ENCODE results near the gene RAPGEF4. TPM values are rescaled to one million over a fixed set of nuclear protein-coding genes. Genes with fewer than 3 reads are reported as not detected.

Gene RAPGEF4
- total RNA-seq, 1 donor from 2014 or later, result 8.7 TPM

GRCh38 chr2:172947461-172948153 lies 212.0 kb downstream of the RAPGEF4 start:
- DNase-seq, result no peak
- peaks cover 7% of the 10 kb centered on the region for H3K4me1 Mint-ChIP-seq (ENCODE audit: low read depth, unreplicated experiment)
- no peak overlapping the region for H3K4me3 Mint-ChIP-seq (ENCODE audit: unreplicated experiment)
- H3K27me3 Mint-ChIP-seq (ENCODE audit: unreplicated experiment), result peaks cover 2% of the 10 kb centered on the region
- H3K9me3 Mint-ChIP-seq (ENCODE audit: unreplicated experiment), result no peaks in the 10 kb centered on the region
- no peaks in the 10 kb centered on the region for H3K36me3 Mint-ChIP-seq (ENCODE audit: unreplicated experiment)
- no peak for TF ChIP-seq CTCF (IDR thresholded peaks at IDR 0.05; ENCODE audit: partially characterized antibody, unreplicated experiment)
- H3K27ac Mint-ChIP-seq (ENCODE audit: unreplicated experiment), result no peak overlapping the region

- Mint-ChIP-seq H3K27me3 (ENCODE audit: unreplicated experiment) (peaks cover 2% of the 10 kb centered on the region), H3K9me3 (ENCODE audit: unreplicated experiment) (no peaks in the 10 kb centered on the region), H3K4me3 (ENCODE audit: unreplicated experiment) (no peak overlapping the region), H3K4me1 (ENCODE audit: low read depth, unreplicated experiment) (peaks cover 5% of the 10 kb centered on the region), H3K36me3 (ENCODE audit: unreplicated experiment) (no peaks in the 10 kb centered on the region), H3K27ac (ENCODE audit: unreplicated experiment) (no peak overlapping the region)
- TF ChIP-seq CTCF (IDR thresholded peaks at IDR 0.05; ENCODE audit: partially characterized antibody, unreplicated experiment), result no peak
- no peak for DNase-seq
Measured at GRCh38 chr2:172949522-172949921, 213.9 kb downstream of the RAPGEF4 start.

GRCh38 chr2:172950565-172950964 lies 214.9 kb downstream of the RAPGEF4 start:
- TF ChIP-seq CTCF (IDR thresholded peaks at IDR 0.05; ENCODE audit: partially characterized antibody, unreplicated experiment), result no peak
- Mint-ChIP-seq H3K36me3 (ENCODE audit: unreplicated experiment) (no peaks in the 10 kb centered on the region), H3K9me3 (ENCODE audit: unreplicated experiment) (no peaks in the 10 kb centered on the region), H3K27me3 (ENCODE audit: unreplicated experiment) (peaks cover 2% of the 10 kb centered on the region), H3K4me1 (ENCODE audit: low read depth, unreplicated experiment) (peaks cover 3% of the 10 kb centered on the region), H3K4me3 (ENCODE audit: unreplicated experiment) (no peak overlapping the region), H3K27ac (ENCODE audit: unreplicated experiment) (no peak overlapping the region)
- DNase-seq, result no peak

- no peak overlapping the region for H3K27ac Mint-ChIP-seq (ENCODE audit: unreplicated experiment)
- H3K27me3 Mint-ChIP-seq (ENCODE audit: unreplicated experiment), result peaks cover 2% of the 10 kb centered on the region
- H3K36me3 Mint-ChIP-seq (ENCODE audit: unreplicated experiment), result no peaks in the 10 kb centered on the region
- H3K4me1 Mint-ChIP-seq (ENCODE audit: low read depth, unreplicated experiment), result peaks cover 3% of the 10 kb centered on the region
- H3K9me3 Mint-ChIP-seq (ENCODE audit: unreplicated experiment), result no peaks in the 10 kb centered on the region
- TF ChIP-seq CTCF (IDR thresholded peaks at IDR 0.05; ENCODE audit: partially characterized antibody, unreplicated experiment), result no peak
- no peak for DNase-seq
- no peak overlapping the region for H3K4me3 Mint-ChIP-seq (ENCODE audit: unreplicated experiment)
Measured at GRCh38 chr2:172951554-172951953, 215.9 kb downstream of the RAPGEF4 start.

- Mint-ChIP-seq H3K4me3 (ENCODE audit: unreplicated experiment) (no peak overlapping the region), H3K4me1 (ENCODE audit: low read depth, unreplicated experiment) (peaks cover 3% of the 10 kb centered on the region), H3K36me3 (ENCODE audit: unreplicated experiment) (no peaks in the 10 kb centered on the region), H3K9me3 (ENCODE audit: unreplicated experiment) (no peaks in the 10 kb centered on the region), H3K27ac (ENCODE audit: unreplicated experiment) (no peak overlapping the region), H3K27me3 (ENCODE audit: unreplicated experiment) (peaks cover 2% of the 10 kb centered on the region)
- no peak for DNase-seq
- no peak for TF ChIP-seq CTCF (IDR thresholded peaks at IDR 0.05; ENCODE audit: partially characterized antibody, unreplicated experiment)
Measured at GRCh38 chr2:172953411-172953810, 217.8 kb downstream of the RAPGEF4 start.

All from glutamatergic neuron (in vitro differentiated cells).